ENCODE results near the gene SPSB2.
"Not testable (repeated sequence)": the region's sequence is repeated elsewhere in the genome, so short reads cannot be mapped to it uniquely, and the experiment has no call there.

Gene SPSB2

DNA sequence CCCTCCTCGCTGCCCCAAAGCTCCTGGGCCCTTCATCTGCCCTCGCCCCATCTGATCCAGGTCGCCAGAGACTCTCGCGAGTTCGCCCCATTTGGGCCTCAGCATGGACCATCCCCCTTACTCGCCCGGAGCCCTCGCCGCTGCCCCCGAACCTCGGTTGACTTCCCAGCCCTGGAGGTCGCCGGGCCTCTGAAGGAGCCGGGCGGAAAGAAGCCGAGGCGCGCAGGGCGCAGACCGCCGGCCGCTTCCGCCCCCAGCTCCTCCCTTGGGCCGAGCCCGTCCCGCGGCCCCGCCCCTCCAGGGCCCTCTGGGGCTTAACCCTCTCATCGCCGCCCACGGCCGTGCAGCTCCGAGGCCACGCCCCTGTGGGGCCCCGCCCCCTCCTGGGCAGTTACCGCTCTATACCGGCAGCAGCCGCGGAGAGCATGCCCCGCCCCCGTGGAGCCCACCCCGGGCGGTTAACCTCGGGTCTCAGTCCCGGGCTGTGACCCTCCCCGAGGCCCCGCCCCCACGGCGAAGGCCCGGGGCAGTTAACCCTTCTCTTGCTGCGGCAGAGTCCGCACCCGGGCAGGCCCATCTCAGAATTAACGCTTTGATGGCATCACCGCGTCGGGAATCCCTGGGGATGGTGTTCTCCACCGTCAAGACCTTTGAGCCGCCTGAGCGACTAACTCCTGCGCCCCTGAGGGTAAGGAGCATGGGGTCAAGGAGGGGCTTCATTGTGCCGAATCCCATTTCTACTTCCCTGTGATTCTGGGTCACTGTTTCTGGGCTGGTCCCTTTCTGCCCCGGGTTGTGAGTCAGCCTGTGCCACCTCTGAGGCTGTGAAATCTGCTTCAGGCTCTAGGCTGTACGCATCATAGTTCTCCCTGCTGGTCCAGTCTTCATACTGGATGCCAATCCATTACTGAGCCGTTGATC, at the start of gene SPSB2:
Gene SPSB2 (minus strand): TSS at position 210 of the 921 bp plus-strand sequence. CDS start 402 bp downstream, outside the sequence.
- DNase-seq = peak; percentile 99

- DNase-seq = no peak
Measured at GRCh38 chr12:6921996-6922946, 49.2 kb upstream of the SPSB2 start.

DNA sequence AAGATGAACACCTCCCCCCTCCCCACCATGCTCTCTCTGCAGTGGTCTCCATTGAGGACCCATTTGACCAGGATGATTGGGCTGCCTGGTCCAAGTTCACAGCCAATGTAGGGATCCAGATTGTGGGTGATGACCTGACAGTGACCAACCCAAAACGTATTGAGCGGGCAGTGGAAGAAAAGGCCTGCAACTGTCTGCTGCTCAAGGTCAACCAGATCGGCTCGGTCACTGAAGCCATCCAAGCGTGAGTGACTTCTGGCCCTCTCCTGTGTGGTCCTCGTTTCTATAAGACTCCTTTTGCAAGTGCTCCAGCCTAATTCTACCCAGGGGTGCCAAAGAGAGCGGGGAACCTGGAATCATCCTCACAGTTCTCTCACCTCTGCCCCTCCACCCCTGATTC, 48.4 kb upstream of the SPSB2 start:
- DNase-seq = no peak

GRCh38 chr12:6919588-6919987, 46.5 kb upstream of the SPSB2 start:
- DNase-seq = no peak

- no peak for DNase-seq
Measured at GRCh38 chr12:6917491-6918231, 44.6 kb upstream of the SPSB2 start.

DNA sequence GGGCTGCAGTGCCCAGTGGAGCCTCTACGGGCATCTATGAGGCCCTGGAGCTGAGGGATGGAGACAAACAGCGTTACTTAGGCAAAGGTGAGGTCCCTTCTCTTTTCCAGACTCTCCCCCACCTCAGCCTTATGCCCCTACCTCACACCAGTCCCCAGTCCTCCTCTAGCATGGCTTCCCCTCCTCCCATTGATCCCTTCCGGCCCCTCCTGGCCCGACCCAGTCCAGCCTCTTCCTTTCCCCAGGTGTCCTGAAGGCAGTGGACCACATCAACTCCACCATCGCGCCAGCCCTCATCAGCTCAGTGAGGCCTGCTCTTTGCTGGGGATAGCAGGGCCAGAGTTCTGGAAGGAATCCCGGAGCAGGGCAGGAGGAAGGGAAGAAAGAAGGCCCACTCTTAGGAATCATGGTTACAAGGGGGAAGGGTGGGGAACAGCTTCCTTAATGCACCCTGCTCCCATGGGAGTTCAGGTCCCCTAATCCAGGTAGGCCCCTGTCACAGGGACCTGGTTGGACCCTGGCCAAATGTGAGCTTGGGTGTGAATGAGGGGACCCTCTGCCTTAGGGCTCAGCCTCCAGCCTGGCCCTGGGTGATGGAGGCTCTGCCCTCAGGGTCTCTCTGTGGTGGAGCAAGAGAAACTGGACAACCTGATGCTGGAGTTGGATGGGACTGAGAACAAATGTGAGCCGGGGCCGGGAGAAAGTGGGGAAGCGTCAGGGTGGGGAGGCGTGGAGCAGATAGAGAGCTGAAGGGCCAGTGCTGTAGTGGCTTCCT, 43.5 kb upstream of the SPSB2 start:
- no peak for DNase-seq

DNA sequence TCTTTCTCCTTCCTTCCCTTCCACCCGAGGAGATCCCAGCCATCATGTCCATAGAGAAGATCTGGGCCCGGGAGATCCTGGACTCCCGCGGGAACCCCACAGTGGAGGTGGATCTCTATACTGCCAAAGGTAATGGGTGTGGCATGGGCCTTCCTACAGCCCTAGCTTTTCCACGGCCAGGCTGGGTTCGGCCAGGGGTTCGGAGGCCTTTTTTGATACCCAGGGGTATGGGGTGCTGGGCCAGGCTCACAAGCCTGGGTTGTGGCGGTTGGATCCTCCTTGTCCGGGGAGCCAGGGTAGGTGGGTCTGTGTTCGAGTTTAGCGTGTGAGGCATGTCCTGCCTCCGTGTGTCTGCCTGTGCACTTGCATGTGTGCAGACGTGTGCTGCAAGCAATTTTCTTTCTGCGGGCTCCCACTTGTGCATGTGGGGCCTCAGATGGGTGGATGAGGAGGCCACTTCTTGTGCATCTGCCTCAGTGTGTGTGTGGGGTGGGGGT, 42.7 kb upstream of the SPSB2 start:
- no peak for DNase-seq

- no peak for DNase-seq
Measured at GRCh38 chr12:6914947-6915788, 42.1 kb upstream of the SPSB2 start.

DNA sequence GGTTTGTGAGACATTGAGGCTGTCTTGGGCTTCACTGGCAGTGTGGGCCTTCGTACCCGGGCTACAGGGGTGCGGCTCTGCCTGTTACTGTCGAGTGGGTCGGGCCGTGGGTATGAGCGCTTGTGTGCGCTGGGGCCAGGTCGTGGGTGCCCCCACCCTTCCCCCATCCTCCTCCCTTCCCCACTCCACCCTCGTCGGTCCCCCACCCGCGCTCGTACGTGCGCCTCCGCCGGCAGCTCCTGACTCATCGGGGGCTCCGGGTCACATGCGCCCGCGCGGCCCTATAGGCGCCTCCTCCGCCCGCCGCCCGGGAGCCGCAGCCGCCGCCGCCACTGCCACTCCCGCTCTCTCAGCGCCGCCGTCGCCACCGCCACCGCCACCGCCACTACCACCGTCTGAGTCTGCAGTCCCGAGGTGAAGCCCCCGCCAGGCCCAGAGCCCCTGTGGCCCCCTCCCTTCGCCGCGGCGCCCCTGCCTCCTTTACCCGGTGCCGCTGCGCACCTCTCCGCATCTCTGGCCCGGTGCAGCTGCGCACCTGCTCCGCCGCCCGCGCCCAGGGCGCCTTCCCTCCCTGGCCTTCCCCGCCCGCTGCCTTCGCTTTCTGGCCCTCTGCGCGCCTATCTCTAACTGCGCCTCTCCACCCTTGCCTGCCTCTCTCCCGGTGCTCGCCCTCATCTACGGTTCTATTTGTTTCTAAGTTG, 41.3 kb upstream of the SPSB2 start, which contains the start of gene ENO2:
Gene ENO2 (plus strand): TSS at position 335 of the 701 bp plus-strand sequence. CDS start 1,253 bp downstream, outside the sequence.
- peak; percentile 44 for DNase-seq

GRCh38 chr12:6912164-6912935, 39.2 kb upstream of the SPSB2 start:
- DNase-seq = no peak

GRCh38 chr12:6909421-6910145, 36.5 kb upstream of the SPSB2 start:
- no peak for DNase-seq

- not testable (repeated sequence) for DNase-seq
Measured at GRCh38 chr12:6908141-6908540, 35.0 kb upstream of the SPSB2 start.

DNA sequence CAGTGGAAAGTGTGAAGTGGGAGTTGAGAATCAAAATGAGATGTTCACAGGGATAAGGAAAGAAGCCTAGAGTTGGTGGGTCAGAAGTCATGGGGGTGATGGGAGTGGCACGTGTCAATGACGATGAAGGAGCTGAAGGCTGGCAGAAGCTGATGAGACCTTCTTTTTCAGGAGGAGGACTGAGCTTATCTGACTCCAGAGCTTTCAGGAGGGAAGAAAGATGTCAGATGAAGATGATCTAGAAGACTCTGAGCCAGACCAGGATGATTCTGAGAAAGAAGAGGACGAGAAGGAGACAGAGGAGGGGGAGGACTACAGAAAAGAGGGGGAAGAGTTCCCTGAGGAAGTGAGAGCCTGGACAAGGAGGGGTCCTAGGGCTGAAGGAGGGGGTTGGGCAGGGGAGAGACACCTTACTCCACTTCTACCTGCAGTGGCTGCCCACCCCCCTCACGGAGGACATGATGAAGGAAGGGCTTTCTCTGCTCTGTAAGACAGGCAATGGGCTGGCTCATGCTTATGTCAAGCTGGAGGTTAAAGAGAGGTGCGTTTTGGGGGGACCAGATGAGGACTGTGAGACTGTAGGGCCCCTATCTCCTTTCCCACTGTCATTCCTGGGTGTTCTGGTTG, 32.4 kb upstream of the SPSB2 start:
- no peak for DNase-seq

DNA sequence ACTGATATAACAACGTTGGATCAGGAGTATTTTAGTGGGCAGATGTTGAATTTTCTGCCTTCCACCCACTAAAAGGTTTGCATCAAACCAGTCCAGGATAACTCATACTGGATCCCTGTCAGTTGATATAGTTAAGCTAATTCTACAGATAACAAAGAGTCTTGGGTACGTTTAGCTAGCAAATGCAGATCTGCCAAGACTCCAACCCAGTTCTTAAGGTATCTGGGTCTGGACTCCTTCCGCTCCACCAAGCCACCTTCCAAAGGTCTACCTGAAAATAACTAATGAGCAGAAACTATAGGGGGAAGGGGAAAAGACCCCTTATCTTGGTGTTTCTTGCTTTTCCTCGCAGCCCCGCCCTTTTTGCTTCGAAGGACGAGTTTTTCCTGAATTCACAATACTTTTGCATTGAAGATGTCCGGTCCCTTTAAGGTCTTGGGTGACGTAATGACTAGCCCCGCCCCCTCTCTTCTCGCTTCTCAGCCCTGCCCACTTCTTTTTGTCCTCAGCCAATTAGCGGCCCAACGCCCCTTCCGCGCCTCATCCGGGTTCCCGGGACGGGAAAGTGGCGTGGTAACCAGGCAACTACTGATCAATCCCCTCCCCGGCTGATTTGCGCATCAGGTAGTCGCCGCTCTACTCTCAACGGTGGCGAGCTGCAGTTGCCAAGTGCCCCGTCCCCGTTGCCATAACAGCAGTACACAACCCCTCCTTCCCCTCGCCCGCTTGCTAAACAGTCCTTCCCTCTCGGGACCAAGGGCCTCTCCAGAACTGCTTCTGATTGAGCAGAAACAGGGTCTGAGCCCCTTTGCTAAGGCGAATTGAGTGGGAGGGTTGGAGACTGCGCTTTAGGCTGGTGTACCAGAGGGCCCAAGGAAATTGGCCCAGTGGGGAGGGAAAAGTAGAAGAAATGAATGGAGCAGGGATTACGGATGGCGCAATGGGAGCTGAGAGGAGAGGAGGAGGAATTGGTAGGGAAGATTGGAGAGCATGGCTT, 31.5 kb upstream of the SPSB2 start, which contains the start of gene LRRC23:
Gene LRRC23 (plus strand): TSS at position 543 of the 997 bp plus-strand sequence. CDS start 812 bp downstream, outside the sequence.
- peak; percentile 85 for DNase-seq

DNA sequence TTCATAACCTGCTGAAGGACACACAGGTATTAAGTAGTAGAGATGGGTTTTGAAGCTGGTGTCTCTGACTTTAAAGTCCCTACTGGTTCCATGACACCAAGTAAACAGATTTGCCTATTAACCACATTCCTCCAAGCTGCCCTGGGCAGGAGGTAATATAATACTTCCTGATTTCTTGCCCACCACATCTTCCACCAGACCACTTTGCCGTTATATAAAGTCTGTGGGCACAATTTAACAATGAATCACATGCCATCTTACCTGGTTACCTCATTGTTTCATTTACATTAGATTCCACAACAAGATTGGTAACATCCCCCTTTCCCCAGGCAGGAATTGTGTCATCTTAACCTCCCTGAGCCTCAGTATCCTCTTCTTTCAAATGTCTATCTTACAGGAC, 30.6 kb upstream of the SPSB2 start:
- no peak for DNase-seq

GRCh38 chr12:6902448-6902847, 29.3 kb upstream of the SPSB2 start:
- no peak for DNase-seq
